ENCODE measurements around the gene FAM47E. TPM values are rescaled to one million over a fixed set of nuclear protein-coding genes. Genes with fewer than 3 reads are reported as not detected.

Gene FAM47E
- total and polyA plus RNA-seq, 9 of the 15 experiments (the other 6 are each of a cell fraction or from before 2014, with no cell fraction given) = 3.7 to 15.6 (median 6.4) TPM

DNA sequence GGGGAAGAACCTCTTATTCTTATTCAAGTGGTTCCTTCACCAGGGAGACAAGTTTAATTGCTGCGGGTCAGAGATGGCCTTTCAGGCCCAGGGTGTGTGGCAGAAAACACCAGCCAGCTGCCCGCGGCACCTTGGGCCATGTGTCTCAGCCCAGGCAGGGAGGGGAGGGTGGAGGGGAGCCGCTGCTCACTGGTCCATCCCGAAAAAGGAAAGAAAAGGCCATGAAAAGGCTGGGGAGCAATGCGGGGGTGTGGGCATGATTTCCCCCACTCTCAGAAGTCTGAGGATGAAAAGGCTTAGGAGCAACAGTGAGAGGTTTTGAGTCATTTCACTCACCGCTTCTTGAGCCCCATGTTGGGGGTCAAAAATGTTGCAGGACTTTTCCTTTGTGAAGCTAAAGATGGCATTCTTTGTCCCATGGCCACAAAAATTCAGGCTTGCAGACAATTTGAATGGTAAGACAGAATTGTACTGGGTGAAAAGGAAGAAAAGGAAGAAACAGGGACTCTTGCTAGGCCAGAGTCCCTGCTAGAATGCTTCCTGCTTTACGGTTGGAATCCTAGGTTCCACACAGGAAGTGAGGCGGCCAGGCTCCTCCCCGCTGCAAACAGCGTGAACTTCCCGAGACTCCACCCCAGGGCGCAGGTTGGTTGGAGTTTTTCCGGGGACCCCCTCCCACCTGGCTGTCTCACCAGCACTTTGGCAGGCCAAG, 17.4 kb upstream of the FAM47E start (continued):
- TF ChIP-seq ZFX (CRISPR knock-in tag; IDR thresholded peaks at IDR 0.05) (peak; percentile 70), STAT5A (IDR thresholded peaks at IDR 0.05; ENCODE audit: borderline replicate concordance, low read length) (no peak), ZNF217 (CRISPR knock-in tag; IDR thresholded peaks at IDR 0.05) (no peak), TCF7 (IDR thresholded peaks at IDR 0.05; ENCODE audit: borderline replicate concordance) (no peak), PHF20 (IDR thresholded peaks at IDR 0.05; ENCODE audit: partially characterized antibody) (peak; percentile 74), TSC22D4 (tag; IDR thresholded peaks at IDR 0.05) (no peak), JUN (IDR thresholded peaks at IDR 0.05; ENCODE audit: borderline replicate concordance, low read depth, low read length) (no peak), JUN (CRISPR knock-in tag; IDR thresholded peaks at IDR 0.05; ENCODE audit: borderline replicate concordance) (no peak), ZNF12 (CRISPR knock-in tag; IDR thresholded peaks at IDR 0.05) (no peak), ILF3 (IDR thresholded peaks at IDR 0.05; ENCODE audit: borderline replicate concordance) (no peak), ZBTB7A (IDR thresholded peaks at IDR 0.05; ENCODE audit: borderline replicate concordance, control insufficient read depth, low read depth, low read length) (peak; percentile 58; the same call in 1 of the 2 replicates), MAZ (CRISPR knock-in tag; conservative IDR thresholded peaks at IDR 0.05 in 1 of 2, IDR thresholded peaks at IDR 0.05 in 1 of 2) (peak in 1 of 2 experiments; percentile 63; a peak in 1 of 4 replicates), ATF1 (CRISPR knock-in tag; IDR thresholded peaks at IDR 0.05) (no peak), ATF1 (tag; IDR thresholded peaks at IDR 0.05) (0 out of 2 replicates have a peak, but pooled peaks have one; percentile 44), TEAD1 (CRISPR knock-in tag; IDR thresholded peaks at IDR 0.05) (no peak), ZNF778 (CRISPR knock-in tag; IDR thresholded peaks at IDR 0.05) (no peak), ZNF232 (CRISPR knock-in tag; IDR thresholded peaks at IDR 0.05) (no peak)
- TF ChIP-seq, protein P1, sequence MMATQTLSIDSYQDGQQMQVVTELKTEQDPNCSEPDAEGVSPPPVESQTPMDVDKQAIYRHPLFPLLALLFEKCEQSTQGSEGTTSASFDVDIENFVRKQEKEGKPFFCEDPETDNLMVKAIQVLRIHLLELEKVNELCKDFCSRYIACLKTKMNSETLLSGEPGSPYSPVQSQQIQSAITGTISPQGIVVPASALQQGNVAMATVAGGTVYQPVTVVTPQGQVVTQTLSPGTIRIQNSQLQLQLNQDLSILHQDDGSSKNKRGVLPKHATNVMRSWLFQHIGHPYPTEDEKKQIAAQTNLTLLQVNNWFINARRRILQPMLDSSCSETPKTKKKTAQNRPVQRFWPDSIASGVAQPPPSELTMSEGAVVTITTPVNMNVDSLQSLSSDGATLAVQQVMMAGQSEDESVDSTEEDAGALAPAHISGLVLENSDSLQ (IDR thresholded peaks at IDR 0.05) = no peak
- TF ChIP-seq, protein P2, sequence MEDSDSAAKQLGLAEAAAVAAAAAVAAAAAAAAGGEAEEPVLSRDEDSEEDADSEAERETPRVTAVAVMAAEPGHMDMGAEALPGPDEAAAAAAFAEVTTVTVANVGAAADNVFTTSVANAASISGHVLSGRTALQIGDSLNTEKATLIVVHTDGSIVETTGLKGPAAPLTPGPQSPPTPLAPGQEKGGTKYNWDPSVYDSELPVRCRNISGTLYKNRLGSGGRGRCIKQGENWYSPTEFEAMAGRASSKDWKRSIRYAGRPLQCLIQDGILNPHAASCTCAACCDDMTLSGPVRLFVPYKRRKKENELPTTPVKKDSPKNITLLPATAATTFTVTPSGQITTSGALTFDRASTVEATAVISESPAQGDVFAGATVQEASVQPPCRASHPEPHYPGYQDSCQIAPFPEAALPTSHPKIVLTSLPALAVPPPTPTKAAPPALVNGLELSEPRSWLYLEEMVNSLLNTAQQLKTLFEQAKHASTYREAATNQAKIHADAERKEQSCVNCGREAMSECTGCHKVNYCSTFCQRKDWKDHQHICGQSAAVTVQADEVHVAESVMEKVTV (CRISPR knock-in tag; IDR thresholded peaks at IDR 0.05) = no peak
- TF ChIP-seq, protein P3, sequence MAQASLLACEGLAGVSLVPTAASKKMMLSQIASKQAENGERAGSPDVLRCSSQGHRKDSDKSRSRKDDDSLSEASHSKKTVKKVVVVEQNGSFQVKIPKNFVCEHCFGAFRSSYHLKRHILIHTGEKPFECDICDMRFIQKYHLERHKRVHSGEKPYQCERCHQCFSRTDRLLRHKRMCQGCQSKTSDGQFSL (CRISPR knock-in tag; IDR thresholded peaks at IDR 0.05) = no peak
- TF ChIP-seq, protein P3 (tag; IDR thresholded peaks at IDR 0.05) = no peak
- TF ChIP-seq, protein P4, sequence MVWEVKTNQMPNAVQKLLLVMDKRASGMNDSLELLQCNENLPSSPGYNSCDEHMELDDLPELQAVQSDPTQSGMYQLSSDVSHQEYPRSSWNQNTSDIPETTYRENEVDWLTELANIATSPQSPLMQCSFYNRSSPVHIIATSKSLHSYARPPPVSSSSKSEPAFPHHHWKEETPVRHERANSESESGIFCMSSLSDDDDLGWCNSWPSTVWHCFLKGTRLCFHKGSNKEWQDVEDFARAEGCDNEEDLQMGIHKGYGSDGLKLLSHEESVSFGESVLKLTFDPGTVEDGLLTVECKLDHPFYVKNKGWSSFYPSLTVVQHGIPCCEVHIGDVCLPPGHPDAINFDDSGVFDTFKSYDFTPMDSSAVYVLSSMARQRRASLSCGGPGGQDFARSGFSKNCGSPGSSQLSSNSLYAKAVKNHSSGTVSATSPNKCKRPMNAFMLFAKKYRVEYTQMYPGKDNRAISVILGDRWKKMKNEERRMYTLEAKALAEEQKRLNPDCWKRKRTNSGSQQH (CRISPR knock-in tag; IDR thresholded peaks at IDR 0.05) = no peak
- TF ChIP-seq, protein P5, sequence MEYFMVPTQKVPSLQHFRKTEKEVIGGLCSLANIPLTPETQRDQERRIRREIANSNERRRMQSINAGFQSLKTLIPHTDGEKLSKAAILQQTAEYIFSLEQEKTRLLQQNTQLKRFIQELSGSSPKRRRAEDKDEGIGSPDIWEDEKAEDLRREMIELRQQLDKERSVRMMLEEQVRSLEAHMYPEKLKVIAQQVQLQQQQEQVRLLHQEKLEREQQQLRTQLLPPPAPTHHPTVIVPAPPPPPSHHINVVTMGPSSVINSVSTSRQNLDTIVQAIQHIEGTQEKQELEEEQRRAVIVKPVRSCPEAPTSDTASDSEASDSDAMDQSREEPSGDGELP (CRISPR knock-in tag; IDR thresholded peaks at IDR 0.05; ENCODE audit: borderline replicate concordance) = 0 out of 2 replicates have a peak, but pooled peaks have one; percentile 11
